ENCODE data around the gene CD44. TPM values are rescaled to one million over a fixed set of nuclear protein-coding genes. Genes with fewer than 3 reads are reported as not detected.

The CD44 gene
- total RNA-seq, 1 donor: 1,071 TPM

GRCh38 chr11:35265755-35266454 lies 126.9 kb downstream of the CD44 start:
- H3K9me3 ChIP-seq (ENCODE audit: low read depth, low read length): no peaks in the 10 kb centered on the region
- no peaks in the 10 kb centered on the region for H3K27me3 ChIP-seq (ENCODE audit: insufficient read depth, low read length)
- no peaks in the 10 kb centered on the region for H3K4me1 ChIP-seq (ENCODE audit: insufficient read depth, low read length)
- no peak overlapping the region for H3K4me3 ChIP-seq (ENCODE audit: low read length)

- H3K4me1 ChIP-seq (ENCODE audit: insufficient read depth, low read length): peaks cover 6% of the 10 kb centered on the region
- H3K27me3 ChIP-seq (ENCODE audit: insufficient read depth, low read length): no peaks in the 10 kb centered on the region
- no peak overlapping the region for H3K4me3 ChIP-seq (ENCODE audit: low read length)
- no peaks in the 10 kb centered on the region for H3K9me3 ChIP-seq (ENCODE audit: low read depth, low read length)
These were observed 128.5 kb downstream of the CD44 start for GRCh38 chr11:35267504-35267903.

GRCh38 chr11:35270342-35270741 lies 131.4 kb downstream of the CD44 start:
- Histone ChIP-seq H3K4me3 (ENCODE audit: low read length) (no peak overlapping the region), H3K9me3 (ENCODE audit: low read depth, low read length) (no peaks in the 10 kb centered on the region), H3K4me1 (ENCODE audit: insufficient read depth, low read length) (peaks cover 14% of the 10 kb centered on the region), H3K27me3 (ENCODE audit: insufficient read depth, low read length) (no peaks in the 10 kb centered on the region)

GRCh38 chr11:35271031-35271430 lies 132.1 kb downstream of the CD44 start:
- Histone ChIP-seq H3K9me3 (ENCODE audit: low read depth, low read length) (no peaks in the 10 kb centered on the region), H3K4me1 (ENCODE audit: insufficient read depth, low read length) (peaks cover 14% of the 10 kb centered on the region), H3K27me3 (ENCODE audit: insufficient read depth, low read length) (no peaks in the 10 kb centered on the region), H3K4me3 (ENCODE audit: low read length) (no peak overlapping the region)

- Histone ChIP-seq H3K9me3 (ENCODE audit: low read depth, low read length) (no peaks in the 10 kb centered on the region), H3K27me3 (ENCODE audit: insufficient read depth, low read length) (no peaks in the 10 kb centered on the region), H3K4me3 (ENCODE audit: low read length) (no peak overlapping the region), H3K4me1 (ENCODE audit: insufficient read depth, low read length) (peaks cover 14% of the 10 kb centered on the region)
These were observed 133.5 kb downstream of the CD44 start for GRCh38 chr11:35272391-35272902.

GRCh38 chr11:35274909-35275785 lies 136.2 kb downstream of the CD44 start:
- Histone ChIP-seq H3K9me3 (ENCODE audit: low read depth, low read length) (no peaks in the 10 kb centered on the region), H3K27me3 (ENCODE audit: insufficient read depth, low read length) (no peaks in the 10 kb centered on the region), H3K4me1 (ENCODE audit: insufficient read depth, low read length) (peaks cover 14% of the 10 kb centered on the region), H3K4me3 (ENCODE audit: low read length) (no peak overlapping the region)

- no peaks in the 10 kb centered on the region for H3K27me3 ChIP-seq (ENCODE audit: insufficient read depth, low read length)
- no peaks in the 10 kb centered on the region for H3K9me3 ChIP-seq (ENCODE audit: low read depth, low read length)
- no peak overlapping the region for H3K4me3 ChIP-seq (ENCODE audit: low read length)
- peaks cover 14% of the 10 kb centered on the region for H3K4me1 ChIP-seq (ENCODE audit: insufficient read depth, low read length)
These were observed 136.8 kb downstream of the CD44 start for GRCh38 chr11:35275786-35276170.

GRCh38 chr11:35276396-35277145 lies 137.6 kb downstream of the CD44 start:
- no peaks in the 10 kb centered on the region for H3K27me3 ChIP-seq (ENCODE audit: insufficient read depth, low read length)
- no peaks in the 10 kb centered on the region for H3K9me3 ChIP-seq (ENCODE audit: low read depth, low read length)
- H3K4me3 ChIP-seq (ENCODE audit: low read length): no peak overlapping the region
- peaks cover 14% of the 10 kb centered on the region for H3K4me1 ChIP-seq (ENCODE audit: insufficient read depth, low read length)

- Histone ChIP-seq H3K4me3 (ENCODE audit: low read length) (no peak overlapping the region), H3K27me3 (ENCODE audit: insufficient read depth, low read length) (no peaks in the 10 kb centered on the region), H3K9me3 (ENCODE audit: low read depth, low read length) (no peaks in the 10 kb centered on the region), H3K4me1 (ENCODE audit: insufficient read depth, low read length) (peaks cover 5% of the 10 kb centered on the region)
These were observed 138.9 kb downstream of the CD44 start for GRCh38 chr11:35277827-35278226.

GRCh38 chr11:35280727-35281126 lies 141.8 kb downstream of the CD44 start:
- Histone ChIP-seq H3K4me1 (ENCODE audit: insufficient read depth, low read length) (no peaks in the 10 kb centered on the region), H3K27me3 (ENCODE audit: insufficient read depth, low read length) (no peaks in the 10 kb centered on the region), H3K9me3 (ENCODE audit: low read depth, low read length) (no peaks in the 10 kb centered on the region), H3K4me3 (ENCODE audit: low read length) (no peak overlapping the region)

GRCh38 chr11:35281169-35281688 lies 142.3 kb downstream of the CD44 start:
- no peaks in the 10 kb centered on the region for H3K27me3 ChIP-seq (ENCODE audit: insufficient read depth, low read length)
- H3K4me3 ChIP-seq (ENCODE audit: low read length): no peak overlapping the region
- H3K9me3 ChIP-seq (ENCODE audit: low read depth, low read length): no peaks in the 10 kb centered on the region
- H3K4me1 ChIP-seq (ENCODE audit: insufficient read depth, low read length): no peaks in the 10 kb centered on the region

Other genes with a start within 250 kb of the CD44 start
- 7.8 TPM for gene APIP, start 222.8 kb upstream of the CD44 start, total RNA-seq
- 16.9 TPM for gene PDHX, start 222.6 kb upstream of the CD44 start, total RNA-seq